SK-N-SH (cell line): ENCODE measurements around the gene EBF3.

ENCODE experiments used
- CHD2 ChIP-seq: fragments of 150-350 bp; IDR thresholded peaks from 2 replicates; pipeline ENCODE4 v1.6.1; 2018; ENCODE audit warnings: low read length; ENCODE audit not compliant: partially characterized antibody
- EP300 ChIP-seq, 2 experiments: IDR thresholded peaks; 2 replicates each; pipeline versions ENCODE4 v1.4.0 to v1.6.1; 2012; ENCODE audit warnings: borderline replicate concordance in 1 of 2, low read depth in 1 of 2, low read length in 1 of 2
- EZH2phosphoT487 ChIP-seq: fragments of 200-600 bp; sonication (generic); IDR thresholded peaks from 2 replicates; pipeline ENCODE4 v1.6.1; 2017; ENCODE audit warnings: low read depth, mixed run types, mild to moderate bottlenecking, antibody characterized with exemption, moderate library complexity, borderline replicate concordance
- FOXM1 ChIP-seq: IDR thresholded peaks from 2 replicates; pipeline ENCODE4 v1.4.0; 2012; ENCODE audit warnings: low read depth, mild to moderate bottlenecking
- JUND ChIP-seq: IDR thresholded peaks from 2 replicates; pipeline ENCODE4 v1.4.0; 2012
- NRF1 ChIP-seq: IDR thresholded peaks from 2 replicates; pipeline ENCODE4 v1.6.1; 2012; ENCODE audit warnings: low read depth, mild to moderate bottlenecking, low read length
- POLR2AphosphoS5 ChIP-seq: IDR thresholded peaks from 2 replicates; pipeline ENCODE4 v1.6.1; 2012; ENCODE audit warnings: low read depth, low read length
- RAD21 ChIP-seq: IDR thresholded peaks from 2 replicates; pipeline ENCODE4 v1.6.1; 2012; ENCODE audit warnings: mild to moderate bottlenecking, low read length
- SMC3 ChIP-seq: IDR thresholded peaks from 2 replicates; pipeline ENCODE4 v1.6.1; 2012; ENCODE audit warnings: low read depth, low read length, improper control_type of control experiment
- TAF1 ChIP-seq: IDR thresholded peaks from 2 replicates; pipeline ENCODE4 v1.6.1; 2012; ENCODE audit warnings: low read depth, mild to moderate bottlenecking, low read length, moderate library complexity, borderline replicate concordance
- TF ChIP-seq, protein P1 (sequence below): fragments of 200-600 bp; sonication (generic); IDR thresholded peaks from 2 replicates; pipeline ENCODE4 v1.6.1; 2017; ENCODE audit warnings: antibody characterized with exemption, mild to moderate bottlenecking, moderate library complexity
- TF ChIP-seq, protein P2 (sequence below): fragments of 150-350 bp; IDR thresholded peaks from 2 replicates; pipeline ENCODE4 v1.6.1; 2017; ENCODE audit warnings: antibody characterized with exemption, low read length, low read depth, borderline replicate concordance

DNA sequence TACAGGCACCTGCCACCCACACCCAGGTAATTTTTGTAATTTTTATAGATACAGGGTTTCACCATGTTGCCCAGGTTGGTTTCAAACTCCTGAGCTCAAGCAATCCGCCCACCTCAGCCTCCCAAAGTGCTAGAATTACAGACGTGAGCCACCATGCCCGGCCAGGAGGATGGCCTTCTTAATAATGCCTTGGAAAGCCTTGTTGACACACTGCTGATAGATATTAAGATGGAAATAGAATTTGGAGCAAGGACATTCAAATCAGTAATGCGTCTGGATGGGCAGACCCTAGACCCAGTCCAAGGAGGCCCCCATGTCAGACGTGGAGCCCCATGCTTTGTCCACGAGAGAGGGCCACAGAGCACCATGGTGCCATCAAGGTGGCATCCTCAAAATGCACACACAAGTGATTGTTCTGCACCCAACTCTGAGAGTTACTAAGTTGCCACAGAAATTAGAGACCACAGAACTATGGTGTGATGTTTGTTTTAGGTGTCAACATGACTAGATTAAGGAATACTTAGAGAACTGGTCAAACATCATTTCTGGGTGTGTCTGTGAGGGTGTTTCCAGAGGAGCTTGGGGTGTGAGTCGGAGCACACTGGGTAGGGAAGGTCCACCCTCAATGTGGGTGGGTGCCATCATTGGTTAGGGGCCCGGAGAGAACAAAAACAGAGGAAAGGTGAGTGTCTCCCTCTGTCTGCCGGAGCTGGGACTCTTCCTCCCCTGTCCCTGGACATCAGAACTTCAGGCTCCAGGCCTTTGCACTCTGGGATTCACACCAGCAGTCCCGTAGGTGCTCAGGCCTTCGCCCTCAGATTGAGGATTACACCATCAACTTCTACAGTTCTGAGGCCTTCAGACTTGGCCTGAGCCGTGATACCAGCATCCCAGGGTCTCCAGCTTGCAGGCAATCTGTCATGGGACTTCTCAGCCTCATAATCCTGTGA lies 34.5 kb downstream of the EBF3 start:
- TF ChIP-seq, protein P1, sequence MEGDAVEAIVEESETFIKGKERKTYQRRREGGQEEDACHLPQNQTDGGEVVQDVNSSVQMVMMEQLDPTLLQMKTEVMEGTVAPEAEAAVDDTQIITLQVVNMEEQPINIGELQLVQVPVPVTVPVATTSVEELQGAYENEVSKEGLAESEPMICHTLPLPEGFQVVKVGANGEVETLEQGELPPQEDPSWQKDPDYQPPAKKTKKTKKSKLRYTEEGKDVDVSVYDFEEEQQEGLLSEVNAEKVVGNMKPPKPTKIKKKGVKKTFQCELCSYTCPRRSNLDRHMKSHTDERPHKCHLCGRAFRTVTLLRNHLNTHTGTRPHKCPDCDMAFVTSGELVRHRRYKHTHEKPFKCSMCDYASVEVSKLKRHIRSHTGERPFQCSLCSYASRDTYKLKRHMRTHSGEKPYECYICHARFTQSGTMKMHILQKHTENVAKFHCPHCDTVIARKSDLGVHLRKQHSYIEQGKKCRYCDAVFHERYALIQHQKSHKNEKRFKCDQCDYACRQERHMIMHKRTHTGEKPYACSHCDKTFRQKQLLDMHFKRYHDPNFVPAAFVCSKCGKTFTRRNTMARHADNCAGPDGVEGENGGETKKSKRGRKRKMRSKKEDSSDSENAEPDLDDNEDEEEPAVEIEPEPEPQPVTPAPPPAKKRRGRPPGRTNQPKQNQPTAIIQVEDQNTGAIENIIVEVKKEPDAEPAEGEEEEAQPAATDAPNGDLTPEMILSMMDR, result no peak
- TF ChIP-seq POLR2AphosphoS5 (no peak), EZH2phosphoT487 (no peak), FOXM1 (no peak), RAD21 (no peak), CHD2 (no peak), EP300 (IDR thresholded peaks at IDR 0.05; ENCODE audit: borderline replicate concordance in 1 of 2, low read depth in 1 of 2, low read length in 1 of 2) (no peak), SMC3 (no peak), JUND (no peak), NRF1 (no peak), TAF1 (no peak)
- TF ChIP-seq, protein P2, sequence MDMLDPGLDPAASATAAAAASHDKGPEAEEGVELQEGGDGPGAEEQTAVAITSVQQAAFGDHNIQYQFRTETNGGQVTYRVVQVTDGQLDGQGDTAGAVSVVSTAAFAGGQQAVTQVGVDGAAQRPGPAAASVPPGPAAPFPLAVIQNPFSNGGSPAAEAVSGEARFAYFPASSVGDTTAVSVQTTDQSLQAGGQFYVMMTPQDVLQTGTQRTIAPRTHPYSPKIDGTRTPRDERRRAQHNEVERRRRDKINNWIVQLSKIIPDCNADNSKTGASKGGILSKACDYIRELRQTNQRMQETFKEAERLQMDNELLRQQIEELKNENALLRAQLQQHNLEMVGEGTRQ, result no peak
